ENCODE data around the gene ZMYND11. TPM values are rescaled to one million over a fixed set of nuclear protein-coding genes. Genes with fewer than 3 reads are reported as not detected.
"Not testable (repeated sequence)": the region's sequence is repeated elsewhere in the genome, so short reads cannot be mapped to it uniquely, and the experiment has no call there.

Gene ZMYND11
- total RNA-seq, 2 experiments from 2014 or later, result 31.8 to 37.6 TPM

DNA sequence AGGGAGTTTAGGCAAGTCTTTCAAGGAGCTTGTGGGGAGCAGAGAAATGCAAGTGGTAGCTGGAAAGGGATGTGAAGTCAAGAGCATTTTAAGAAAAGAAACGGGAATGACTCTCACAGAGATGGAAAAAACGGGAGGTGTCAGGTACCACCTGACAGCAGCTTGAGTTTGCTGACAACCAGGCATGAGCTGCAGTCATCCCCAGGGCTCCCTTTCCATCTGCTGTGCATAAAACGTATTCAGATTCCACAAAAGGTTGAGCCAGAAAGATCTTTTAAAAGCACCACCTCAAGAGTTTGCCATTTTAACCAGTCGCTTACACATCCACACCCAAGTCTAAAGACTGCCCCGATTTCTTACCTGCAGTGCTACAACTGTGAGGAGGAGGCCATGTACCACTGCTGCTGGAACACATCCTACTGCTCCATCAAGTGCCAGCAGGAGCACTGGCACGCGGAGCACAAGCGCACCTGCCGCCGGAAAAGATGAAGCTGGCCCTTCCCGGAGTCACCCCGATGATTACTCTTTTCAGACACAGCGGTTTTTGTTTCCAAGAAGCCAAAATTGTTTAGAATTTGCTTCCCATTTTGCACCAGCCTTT lies 116.8 kb downstream of the ZMYND11 start:
- H3K4me3 Mint-ChIP-seq, result no peak overlapping the region
- CTCF ChIA-PET, result no interaction called here
- H3K27me3 Mint-ChIP-seq, result no peaks in the 10 kb centered on the region
- DNase-seq (no peak), ATAC-seq (no peak)
- no peaks in the 10 kb centered on the region for H3K9me3 Mint-ChIP-seq (ENCODE audit: low read depth)
- H3K27ac Mint-ChIP-seq, result no peak overlapping the region
- peaks cover 37% of the 10 kb centered on the region for H3K36me3 Mint-ChIP-seq
- H3K4me1 Mint-ChIP-seq, result no peaks in the 10 kb centered on the region

GRCh38 chr10:260819-261429 lies 125.7 kb downstream of the ZMYND11 start:
- no peak for DNase-seq
- no peak overlapping the region for H3K27ac Mint-ChIP-seq
- H3K9me3 Mint-ChIP-seq (ENCODE audit: low read depth), result no peaks in the 10 kb centered on the region
- CTCF ChIA-PET, result no interaction called here
- no peak for ATAC-seq
- H3K36me3 Mint-ChIP-seq, result peaks cover 1% of the 10 kb centered on the region
- no peak overlapping the region for H3K4me3 Mint-ChIP-seq
- H3K4me1 Mint-ChIP-seq, result peaks cover 7% of the 10 kb centered on the region
- no peaks in the 10 kb centered on the region for H3K27me3 Mint-ChIP-seq

DNA sequence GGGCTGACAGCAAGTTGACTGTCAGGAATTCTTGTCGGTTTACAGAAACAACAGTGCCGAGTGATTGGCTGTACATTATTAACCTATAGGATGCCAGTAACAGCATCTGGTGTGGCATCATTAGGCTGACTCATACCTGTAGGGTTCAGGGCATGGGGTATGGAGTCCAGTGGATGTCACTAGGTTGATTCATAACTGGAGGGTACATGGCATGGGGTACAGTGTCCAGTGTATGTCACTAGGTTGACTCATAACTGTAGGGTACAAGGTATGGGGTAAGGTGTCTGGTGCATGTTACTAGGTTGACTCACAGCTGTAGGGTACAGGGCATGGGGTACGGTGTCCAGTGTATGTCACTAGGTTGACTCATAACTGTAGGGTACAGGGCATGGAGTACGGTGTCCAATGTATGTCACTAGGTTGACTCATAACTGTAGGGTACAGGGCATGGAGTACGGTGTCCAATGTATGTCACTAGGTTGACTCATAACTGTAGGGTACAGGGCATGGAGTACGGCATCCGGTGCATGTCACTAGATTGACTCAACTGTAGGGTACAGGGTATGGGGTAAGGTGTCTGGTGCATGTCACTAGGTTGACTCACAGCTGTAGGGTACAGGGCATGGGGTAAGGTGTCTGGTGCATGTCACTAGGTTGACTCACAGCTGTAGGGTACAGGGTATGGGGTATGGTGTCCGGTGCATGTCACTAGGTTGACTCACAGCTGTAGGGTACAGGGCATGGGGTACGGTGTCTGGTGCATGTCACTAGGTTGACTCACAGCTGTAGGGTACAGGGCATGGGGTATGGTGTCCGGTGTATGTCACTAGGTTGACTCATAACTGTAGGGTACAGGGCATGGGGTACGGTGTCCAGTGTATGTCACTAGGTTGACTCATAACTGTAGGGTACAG lies 129.2 kb downstream of the ZMYND11 start:
- not testable (repeated sequence) for H3K4me1 Mint-ChIP-seq; ATAC-seq; H3K9me3 Mint-ChIP-seq (ENCODE audit: low read depth); DNase-seq; H3K36me3 Mint-ChIP-seq; H3K27me3 Mint-ChIP-seq; H3K27ac Mint-ChIP-seq; H3K4me3 Mint-ChIP-seq
- CTCF ChIA-PET, result interaction anchor here (0.6 kb wide), 1 partner anchor 79 kb away, joined by 3 read pairs; no protein-coding TSS in a partner anchor

GRCh38 chr10:265074-265440 lies 129.8 kb downstream of the ZMYND11 start:
- not testable (repeated sequence) for ATAC-seq; H3K36me3 Mint-ChIP-seq; H3K27ac Mint-ChIP-seq; H3K4me3 Mint-ChIP-seq; H3K27me3 Mint-ChIP-seq; H3K4me1 Mint-ChIP-seq; H3K9me3 Mint-ChIP-seq (ENCODE audit: low read depth)
- CTCF ChIA-PET, result interaction anchor here (0.6 kb wide), 1 partner anchor 80 kb away, joined by 3 read pairs; no protein-coding TSS in a partner anchor
- DNase-seq, result peak; percentile 51

- CTCF ChIA-PET; ATAC-seq; H3K27me3 Mint-ChIP-seq; H3K9me3 Mint-ChIP-seq (ENCODE audit: low read depth); H3K36me3 Mint-ChIP-seq; H3K4me3 Mint-ChIP-seq; DNase-seq; H3K27ac Mint-ChIP-seq: not testable (repeated sequence)
- H3K4me1 Mint-ChIP-seq, result peaks cover 13% of the 10 kb centered on the region
These were observed 130.7 kb downstream of the ZMYND11 start for GRCh38 chr10:265816-266588.

- Mint-ChIP-seq H3K4me3 (no peak overlapping the region), H3K9me3 (ENCODE audit: low read depth) (no peaks in the 10 kb centered on the region), H3K36me3 (peaks cover 1% of the 10 kb centered on the region), H3K4me1 (peaks cover 14% of the 10 kb centered on the region), H3K27ac (no peak overlapping the region), H3K27me3 (peaks cover 6% of the 10 kb centered on the region)
- CTCF ChIA-PET, result no interaction called here
- ATAC-seq (no peak), DNase-seq (no peak)
These were observed 131.7 kb downstream of the ZMYND11 start for GRCh38 chr10:266974-267425.

- no peak overlapping the region for H3K27ac Mint-ChIP-seq
- H3K27me3 Mint-ChIP-seq, result peaks cover 6% of the 10 kb centered on the region
- no peaks in the 10 kb centered on the region for H3K9me3 Mint-ChIP-seq (ENCODE audit: low read depth)
- CTCF ChIA-PET, result no interaction called here
- DNase-seq, result no peak
- H3K4me1 Mint-ChIP-seq, result peaks cover 14% of the 10 kb centered on the region
- no peak for ATAC-seq
- no peak overlapping the region for H3K4me3 Mint-ChIP-seq
- H3K36me3 Mint-ChIP-seq, result peaks cover 1% of the 10 kb centered on the region
These were observed 132.4 kb downstream of the ZMYND11 start for GRCh38 chr10:267705-268104.

GRCh38 chr10:269440-270074 lies 134.3 kb downstream of the ZMYND11 start:
- Mint-ChIP-seq H3K27ac (no peak overlapping the region), H3K4me3 (no peak overlapping the region), H3K9me3 (ENCODE audit: low read depth) (no peaks in the 10 kb centered on the region), H3K4me1 (peaks cover 12% of the 10 kb centered on the region), H3K36me3 (peaks cover 1% of the 10 kb centered on the region), H3K27me3 (peaks cover 6% of the 10 kb centered on the region)
- DNase-seq, result no peak
- ATAC-seq, result no peak
- CTCF ChIA-PET, result no interaction called here

DNA sequence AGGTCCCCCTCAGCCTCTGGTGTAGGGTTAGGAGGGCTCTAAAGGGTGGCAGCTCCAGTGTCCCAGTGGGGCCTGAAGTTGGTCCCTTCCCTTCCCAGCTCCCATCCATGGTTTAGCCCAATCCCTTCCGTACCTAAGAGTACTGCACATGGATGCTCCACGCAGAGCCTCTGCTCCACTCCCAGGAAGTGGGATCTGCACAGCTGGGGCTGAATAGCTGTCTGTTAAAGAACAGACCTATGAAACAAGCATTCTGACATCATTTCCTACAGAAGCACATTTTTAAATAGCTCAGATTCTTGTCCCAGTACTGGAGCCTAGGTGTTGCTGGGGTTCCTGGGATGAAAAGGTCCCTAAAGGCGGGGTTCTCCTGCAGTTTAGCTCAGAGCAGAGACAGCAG lies 135.9 kb downstream of the ZMYND11 start:
- peaks cover 6% of the 10 kb centered on the region for H3K27me3 Mint-ChIP-seq
- no peaks in the 10 kb centered on the region for H3K9me3 Mint-ChIP-seq (ENCODE audit: low read depth)
- no peak overlapping the region for H3K27ac Mint-ChIP-seq
- peaks cover 7% of the 10 kb centered on the region for H3K4me1 Mint-ChIP-seq
- DNase-seq, result no peak
- CTCF ChIA-PET, result interaction anchor here (1.0 kb wide), 1 partner anchor 12 kb away, joined by 3 read pairs; no protein-coding TSS in a partner anchor
- H3K4me3 Mint-ChIP-seq, result no peak overlapping the region
- no peak for ATAC-seq
- no peaks in the 10 kb centered on the region for H3K36me3 Mint-ChIP-seq

DNA sequence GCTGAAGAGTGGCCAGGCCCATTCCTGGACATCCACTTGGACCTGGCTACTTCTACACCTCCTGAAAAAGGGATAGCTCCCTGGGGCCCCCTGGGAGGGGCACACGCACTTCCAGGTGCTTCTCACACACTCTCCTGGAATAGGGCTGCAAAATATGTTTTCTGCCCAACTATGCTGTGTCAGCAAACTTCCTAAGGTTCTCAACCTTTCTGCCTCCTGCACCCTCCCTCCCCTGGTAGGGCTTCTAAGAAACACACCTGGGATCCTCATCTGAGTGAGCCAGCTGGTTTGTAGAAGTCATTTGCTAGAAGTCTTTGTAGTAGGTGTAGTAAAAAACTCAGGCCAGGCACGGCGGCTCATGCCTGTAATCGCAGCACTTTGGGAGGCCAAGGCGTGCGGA lies 136.5 kb downstream of the ZMYND11 start:
- peaks cover 7% of the 10 kb centered on the region for H3K4me1 Mint-ChIP-seq
- no peaks in the 10 kb centered on the region for H3K36me3 Mint-ChIP-seq
- CTCF ChIA-PET, result no interaction called here
- H3K27me3 Mint-ChIP-seq, result peaks cover 6% of the 10 kb centered on the region
- ATAC-seq (no peak), DNase-seq (no peak)
- no peak overlapping the region for H3K27ac Mint-ChIP-seq
- no peak overlapping the region for H3K4me3 Mint-ChIP-seq
- no peaks in the 10 kb centered on the region for H3K9me3 Mint-ChIP-seq (ENCODE audit: low read depth)

GRCh38 chr10:273088-273487 lies 137.8 kb downstream of the ZMYND11 start:
- H3K4me1 Mint-ChIP-seq, result peaks cover 7% of the 10 kb centered on the region
- H3K27ac Mint-ChIP-seq, result no peak overlapping the region
- H3K36me3 Mint-ChIP-seq, result no peaks in the 10 kb centered on the region
- DNase-seq, result no peak
- ATAC-seq, result no peak
- H3K9me3 Mint-ChIP-seq (ENCODE audit: low read depth), result no peaks in the 10 kb centered on the region
- no peak overlapping the region for H3K4me3 Mint-ChIP-seq
- CTCF ChIA-PET, result no interaction called here
- H3K27me3 Mint-ChIP-seq, result peaks cover 2% of the 10 kb centered on the region

DNA sequence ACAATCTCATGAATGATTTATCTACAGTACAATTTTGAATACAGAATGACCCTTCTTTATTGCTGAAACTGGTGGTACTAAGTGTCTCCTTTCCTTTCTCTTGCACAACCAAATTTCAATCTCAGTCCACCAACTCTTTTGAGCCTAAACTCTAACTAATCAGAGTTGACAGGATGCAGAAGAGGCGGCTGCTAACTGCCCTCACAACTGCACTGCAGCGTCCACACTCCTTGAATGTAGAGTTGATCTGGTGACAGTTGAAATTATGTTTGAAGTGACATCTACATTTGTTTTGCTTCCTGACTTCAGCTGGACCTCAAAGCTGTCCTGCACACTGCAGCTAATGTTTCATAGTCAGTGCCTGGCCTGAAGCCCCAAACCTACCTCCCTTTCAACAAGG lies 139.6 kb downstream of the ZMYND11 start:
- CTCF ChIA-PET, result no interaction called here
- Mint-ChIP-seq H3K36me3 (no peaks in the 10 kb centered on the region), H3K9me3 (ENCODE audit: low read depth) (no peaks in the 10 kb centered on the region), H3K27ac (no peak overlapping the region), H3K27me3 (no peaks in the 10 kb centered on the region), H3K4me3 (no peak overlapping the region), H3K4me1 (peaks cover 7% of the 10 kb centered on the region)
- DNase-seq, result no peak
- no peak for ATAC-seq

- ATAC-seq (no peak), DNase-seq (no peak)
- peaks cover 1% of the 10 kb centered on the region for H3K4me1 Mint-ChIP-seq
- no peaks in the 10 kb centered on the region for H3K36me3 Mint-ChIP-seq
- H3K27me3 Mint-ChIP-seq, result no peaks in the 10 kb centered on the region
- H3K4me3 Mint-ChIP-seq, result no peak overlapping the region
- no peak overlapping the region for H3K27ac Mint-ChIP-seq
- CTCF ChIA-PET, result no interaction called here
- no peaks in the 10 kb centered on the region for H3K9me3 Mint-ChIP-seq (ENCODE audit: low read depth)
These were observed 140.4 kb downstream of the ZMYND11 start for GRCh38 chr10:275680-276079.
